HEK293T (cell line): Measurements from ENCODE around the gene CALML5.

ENCODE experiments used
- CTCF ChIA-PET: fragments of 350-600 bp; formaldehyde crosslinking; extraction: SDS; loops from one replicate; lab custom pipeline; 2021; ENCODE audit warnings: antibody characterized with exemption, inconsistent platforms; lab: Yijun Ruan, JAX
- POLR2A ChIA-PET: fragments of 350-600 bp; formaldehyde crosslinking; extraction: SDS; loops from one replicate; lab custom pipeline; 2020; ENCODE audit warnings: antibody characterized with exemption, inconsistent platforms; lab: Yijun Ruan, JAX
- DNase-seq: peaks from one replicate; pipeline ENCODE4 v3.0.0; 2012; ENCODE audit warnings: mixed read lengths; ENCODE audit errors: extremely low spot score
- ARNT ChIP-seq: fragments of 450-650 bp; IDR thresholded peaks from 2 replicates; pipeline ENCODE4 v1.6.1; 2017; ENCODE audit warnings: mild to moderate bottlenecking
- BHLHE40 ChIP-seq: fragments of 450-650 bp; IDR thresholded peaks from 2 replicates; pipeline ENCODE4 v1.6.1; 2016; ENCODE audit warnings: mild to moderate bottlenecking, moderate library complexity, borderline replicate concordance
- CTBP1 ChIP-seq: fragments of 450-650 bp; IDR thresholded peaks from 2 replicates; pipeline ENCODE4 v1.6.1; 2016; ENCODE audit warnings: borderline replicate concordance
- ELF4 ChIP-seq: fragments of 450-650 bp; IDR thresholded peaks from 2 replicates; pipeline ENCODE4 v1.6.1; 2017; ENCODE audit warnings: antibody characterized with exemption
- FOXA1 ChIP-seq: fragments of 450-650 bp; IDR thresholded peaks from 2 replicates; pipeline ENCODE4 v1.6.1; 2016; ENCODE audit warnings: mild to moderate bottlenecking
- FOXK2 ChIP-seq: fragments of 450-650 bp; IDR thresholded peaks from 2 replicates; pipeline ENCODE4 v1.6.1; 2016; ENCODE audit warnings: mild to moderate bottlenecking
- FOXM1 ChIP-seq: fragments of 450-650 bp; IDR thresholded peaks from 2 replicates; pipeline ENCODE4 v1.6.1; 2017; ENCODE audit warnings: mild to moderate bottlenecking, borderline replicate concordance
- HDGF ChIP-seq: fragments of 450-650 bp; IDR thresholded peaks from 2 replicates; pipeline ENCODE4 v1.6.1; 2017; ENCODE audit warnings: antibody characterized with exemption, borderline replicate concordance
- L3MBTL2 ChIP-seq: fragments of 450-650 bp; conservative IDR thresholded peaks from 2 replicates; pipeline ENCODE4 v1.6.1; 2016; ENCODE audit warnings: mild to moderate bottlenecking
- LEF1 ChIP-seq: fragments of 450-650 bp; IDR thresholded peaks from 2 replicates; pipeline ENCODE4 v1.6.1; 2017; ENCODE audit warnings: mild to moderate bottlenecking, borderline replicate concordance
- NFRKB ChIP-seq: fragments of 450-650 bp; IDR thresholded peaks from 2 replicates; pipeline ENCODE4 v1.6.1; 2016; ENCODE audit warnings: mild to moderate bottlenecking, moderate library complexity
- PKNOX1 ChIP-seq: fragments of 450-650 bp; IDR thresholded peaks from 2 replicates; pipeline ENCODE4 v1.6.1; 2016
- SP1 ChIP-seq: fragments of 450-650 bp; IDR thresholded peaks from 2 replicates; pipeline ENCODE4 v1.6.1; 2017
- SUZ12 ChIP-seq: fragments of 450-650 bp; IDR thresholded peaks from 2 replicates; pipeline ENCODE4 v1.6.1; 2016; ENCODE audit warnings: mild to moderate bottlenecking
- TARDBP ChIP-seq: fragments of 450-650 bp; IDR thresholded peaks from 2 replicates; pipeline ENCODE4 v1.6.1; 2016
- ZNF384 ChIP-seq: fragments of 450-650 bp; IDR thresholded peaks from 2 replicates; pipeline ENCODE4 v1.6.1; 2016

Gene CALML5

DNA sequence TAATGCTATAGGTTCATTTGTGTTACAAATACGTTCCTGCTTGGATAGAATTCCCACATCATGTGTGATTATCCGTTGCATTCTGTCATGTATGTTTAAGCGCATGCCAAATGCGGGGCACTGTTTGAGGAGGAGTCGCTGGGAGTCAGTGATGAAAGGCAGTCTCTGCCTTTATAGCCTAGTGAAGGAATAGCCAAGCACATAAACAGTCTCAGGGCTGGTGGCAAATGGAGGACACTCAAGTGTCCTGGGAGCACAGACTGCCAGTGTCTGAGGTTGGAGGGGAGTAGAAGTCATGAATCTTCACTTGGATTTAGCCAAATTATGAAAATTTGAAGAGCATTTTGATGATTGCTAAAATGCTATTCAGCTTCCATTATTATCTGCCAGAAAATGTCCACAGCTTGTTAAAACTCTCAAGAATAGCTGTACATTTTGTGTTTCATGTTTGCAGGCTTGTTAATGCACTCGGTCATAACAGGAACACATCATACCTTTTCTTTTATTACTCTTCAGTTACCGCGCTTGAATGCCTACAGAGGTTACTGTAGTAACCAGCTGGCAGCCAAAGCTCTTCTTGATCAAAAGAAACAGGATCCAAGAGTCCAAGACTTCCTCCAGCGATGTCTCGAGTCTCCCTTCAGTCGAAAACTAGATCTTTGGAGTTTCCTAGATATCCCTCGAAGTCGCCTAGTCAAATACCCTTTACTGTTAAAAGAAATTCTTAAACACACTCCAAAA lies 45.5 kb downstream of the CALML5 start:
- no peak for DNase-seq
- CTCF ChIA-PET, result no interaction called here
- POLR2A ChIA-PET, result interaction anchor here (1.1 to 1.2 kb wide), 2 partner anchors 8 to 170 kb away, joined by 3 read pairs; no protein-coding TSS in a partner anchor
- TF ChIP-seq L3MBTL2 (no peak), ARNT (no peak), ZNF384 (no peak), TARDBP (no peak), SP1 (no peak), FOXK2 (no peak), PKNOX1 (no peak), ELF4 (no peak), CTBP1 (no peak), SUZ12 (no peak), NFRKB (no peak)

GRCh38 chr10:5450605-5451384 lies 48.6 kb downstream of the CALML5 start:
- CTCF ChIA-PET, result no interaction called here
- POLR2A ChIA-PET, result no interaction called here
- no peak for TF ChIP-seq HDGF
- no peak for DNase-seq

- no peak for DNase-seq
- ChIA-PET POLR2A (no interaction called here), CTCF (no interaction called here)
- TF ChIP-seq FOXK2 (no peak), SP1 (no peak), FOXA1 (no peak)
Measured at GRCh38 chr10:5449823-5450222, 49.5 kb downstream of the CALML5 start.

DNA sequence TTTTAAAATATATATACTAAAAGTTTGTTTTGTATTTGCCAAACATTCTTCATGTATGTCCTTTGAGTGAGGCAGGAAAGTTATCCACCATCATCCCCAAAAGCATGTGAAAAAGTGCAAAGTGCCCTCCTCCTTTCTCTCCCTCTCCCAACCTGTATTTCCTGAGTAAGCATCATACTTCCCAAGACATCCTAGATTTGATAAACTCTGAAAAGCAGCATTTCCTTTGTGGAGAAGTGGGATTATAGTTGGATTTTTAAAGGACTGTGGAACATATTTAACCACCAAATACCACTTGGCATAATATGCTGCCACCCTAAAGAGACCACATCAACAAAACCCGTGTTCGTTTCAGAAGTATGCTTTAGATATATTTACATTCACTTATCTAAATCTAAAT lies 50.1 kb downstream of the CALML5 start:
- TF ChIP-seq L3MBTL2, result no peak
- no peak for TF ChIP-seq HDGF
- TF ChIP-seq LEF1, result no peak
- no peak for TF ChIP-seq ARNT
- no peak for TF ChIP-seq SP1
- no peak for TF ChIP-seq ELF4
- TF ChIP-seq CTBP1, result no peak
- no peak for TF ChIP-seq BHLHE40
- TF ChIP-seq SUZ12, result no peak
- TF ChIP-seq NFRKB, result no peak
- TF ChIP-seq FOXA1, result no peak
- TF ChIP-seq TARDBP, result no peak
- TF ChIP-seq FOXM1, result no peak
- TF ChIP-seq FOXK2, result no peak
- TF ChIP-seq ZNF384, result no peak
- ChIA-PET POLR2A (no interaction called here), CTCF (no interaction called here)
- no peak for DNase-seq
